ENCODE measurements around the gene ZNF543. TPM values are rescaled to one million over a fixed set of nuclear protein-coding genes. Genes with fewer than 3 reads are reported as not detected.
"Not testable (repeated sequence)": the region's sequence is repeated elsewhere in the genome, so short reads cannot be mapped to it uniquely, and the experiment has no call there.

Gene ZNF543
- total RNA-seq, 1 experiment from 2014 or later, result 7.1 TPM

GRCh38 chr19:57321116-57321515 is 844 bp downstream of the ZNF543 start:
- no peak for DNase-seq (ENCODE audit: low read depth)

GRCh38 chr19:57321751-57322150 is 1.5 kb downstream of the ZNF543 start:
- no peak for DNase-seq (ENCODE audit: low read depth)

- no peak for DNase-seq (ENCODE audit: low read depth)
Measured at GRCh38 chr19:57324992-57325391, 4.7 kb downstream of the ZNF543 start.

- DNase-seq (ENCODE audit: low read depth), result no peak
Measured at GRCh38 chr19:57327993-57328392, 7.7 kb downstream of the ZNF543 start.

GRCh38 chr19:57334191-57334590 is 13.9 kb downstream of the ZNF543 start:
- no peak for DNase-seq (ENCODE audit: low read depth)

GRCh38 chr19:57338877-57339276 is 18.6 kb downstream of the ZNF543 start:
- peak; percentile 20 for DNase-seq (ENCODE audit: low read depth)

- DNase-seq (ENCODE audit: low read depth), result no peak
Measured at GRCh38 chr19:57342582-57342981, 22.3 kb downstream of the ZNF543 start.

GRCh38 chr19:57348136-57348535 is 27.9 kb downstream of the ZNF543 start:
- peak; percentile 58 for DNase-seq (ENCODE audit: low read depth)

GRCh38 chr19:57350877-57351805 is 30.9 kb downstream of the ZNF543 start, which contains the start of gene ZNF304:
ZNF304 (plus strand) TSS chr19:57351271; CDS start chr19:57351665, 394 bp downstream.
- DNase-seq (ENCODE audit: low read depth), result peak; percentile 96

- peak; percentile 9 for DNase-seq (ENCODE audit: low read depth)
Measured at GRCh38 chr19:57351867-57352266, 31.6 kb downstream of the ZNF543 start.

- DNase-seq (ENCODE audit: low read depth), result no peak
Measured at GRCh38 chr19:57355916-57356315, 35.6 kb downstream of the ZNF543 start.

GRCh38 chr19:57357406-57357805 is 37.1 kb downstream of the ZNF543 start:
- DNase-seq (ENCODE audit: low read depth), result no peak

GRCh38 chr19:57359300-57359699 is 39.0 kb downstream of the ZNF543 start:
- DNase-seq (ENCODE audit: low read depth), result no peak

GRCh38 chr19:57362419-57362818 is 42.1 kb downstream of the ZNF543 start:
- no peak for DNase-seq (ENCODE audit: low read depth)

- DNase-seq (ENCODE audit: low read depth), result peak; percentile 99
Measured at GRCh38 chr19:57362997-57363687, 42.9 kb downstream of the ZNF543 start, which contains the start of the genes TRAPPC2B and ZNF547. TRAPPC2B (plus strand) TSS chr19:57363551; CDS start chr19:57364834, 1,283 bp downstream. ZNF547 (plus strand) TSS chr19:57363551; CDS start chr19:57368556, 5,005 bp downstream.

GRCh38 chr19:57363688-57364181 is 43.5 kb downstream of the ZNF543 start:
- DNase-seq (ENCODE audit: low read depth), result no peak

- DNase-seq (ENCODE audit: low read depth), result no peak
Measured at GRCh38 chr19:57366776-57367175, 46.5 kb downstream of the ZNF543 start.

- no peak for DNase-seq (ENCODE audit: low read depth)
Measured at GRCh38 chr19:57374179-57374578, 53.9 kb downstream of the ZNF543 start.

GRCh38 chr19:57374647-57375046 is 54.4 kb downstream of the ZNF543 start:
- DNase-seq (ENCODE audit: low read depth), result not testable (repeated sequence)

- DNase-seq (ENCODE audit: low read depth), result no peak
Measured at GRCh38 chr19:57376151-57376550, 55.9 kb downstream of the ZNF543 start.

- no peak for DNase-seq (ENCODE audit: low read depth)
Measured at GRCh38 chr19:57377498-57378146, 57.4 kb downstream of the ZNF543 start.

Measured in LHCN-M2 (cell line).